Adipocyte (in vitro differentiated cells): ENCODE measurements around the gene GXYLT2.
"Not testable (repeated sequence)": the region's sequence is repeated elsewhere in the genome, so short reads cannot be mapped to it uniquely, and the experiment has no call there.

Experiments used
- DNase-seq: peaks from one replicate; pipeline ENCODE4 v3.0.0-alpha.2; 2015; ENCODE audit warnings: low read depth
- H3K27me3 ChIP-seq: replicated peaks from 2 replicates; pipeline ENCODE4 v1.7.0; 2013; ENCODE audit warnings: mild to moderate bottlenecking, low read length, moderate library complexity; ENCODE audit not compliant: control insufficient read depth, insufficient read depth
- H3K36me3 ChIP-seq: 2 replicates; pipeline ENCODE4 v1.7.0; 2013; ENCODE audit warnings: low read length, mild to moderate bottlenecking, moderate library complexity; ENCODE audit not compliant: control insufficient read depth, insufficient read depth, severe bottlenecking
- H3K4me1 ChIP-seq: 2 replicates; pipeline ENCODE4 v1.7.0; 2013; ENCODE audit warnings: mild to moderate bottlenecking, low read length, moderate library complexity; ENCODE audit not compliant: control insufficient read depth, insufficient read depth
- H3K4me3 ChIP-seq: 2 replicates; pipeline ENCODE4 v1.7.0; 2013; ENCODE audit warnings: mild to moderate bottlenecking, low read length, moderate library complexity
- H3K9ac ChIP-seq: 2 replicates; pipeline ENCODE4 v1.7.0; 2013; ENCODE audit warnings: mild to moderate bottlenecking, low read length, moderate library complexity
- H3K9me3 ChIP-seq: 2 replicates; pipeline ENCODE4 v1.7.0; 2013; ENCODE audit warnings: mild to moderate bottlenecking, low read length, moderate library complexity; ENCODE audit not compliant: control insufficient read depth

The GXYLT2 gene

GRCh38 chr3:72998466-72998865, 110.6 kb downstream of the GXYLT2 start:
- Histone ChIP-seq H3K36me3 (peaks cover 33% of the 10 kb centered on the region), H3K4me3 (peak overlapping the region; percentile 94), H3K9me3 (no peaks in the 10 kb centered on the region), H3K9ac (peak overlapping the region; percentile 95), H3K27me3 (no peaks in the 10 kb centered on the region), H3K4me1 (peaks cover 55% of the 10 kb centered on the region)
- DNase-seq, result peak; percentile 53

DNA sequence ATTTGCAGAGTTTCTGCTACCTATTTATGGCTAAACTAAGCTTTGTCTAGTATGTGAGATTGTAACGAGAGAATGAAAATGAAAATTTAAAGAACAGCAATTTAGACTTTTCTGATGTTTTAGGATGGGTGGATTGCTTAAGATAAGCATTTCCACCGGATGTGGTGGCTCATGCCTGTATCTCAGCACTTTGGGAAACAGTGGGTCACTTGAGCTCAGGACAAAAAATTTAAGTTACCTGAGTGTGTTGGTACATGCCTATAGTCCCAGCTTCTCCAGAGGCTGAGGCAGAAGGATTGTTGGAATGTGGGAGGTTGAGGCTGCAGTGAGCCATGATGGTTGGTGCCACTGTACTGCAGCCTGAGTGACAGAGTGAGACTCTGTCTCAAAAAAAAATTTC, 112.1 kb downstream of the GXYLT2 start:
- DNase-seq, result no peak
- Histone ChIP-seq H3K36me3 (peaks cover 46% of the 10 kb centered on the region), H3K9ac (peak overlapping the region; percentile 95), H3K9me3 (no peaks in the 10 kb centered on the region), H3K4me3 (peak overlapping the region; percentile 94), H3K27me3 (no peaks in the 10 kb centered on the region), H3K4me1 (peaks cover 55% of the 10 kb centered on the region)

- Histone ChIP-seq H3K36me3 (peaks cover 68% of the 10 kb centered on the region), H3K4me1 (peaks cover 48% of the 10 kb centered on the region)
- H3K9ac ChIP-seq, result not testable (repeated sequence)
Measured at GRCh38 chr3:73003050-73003449, 115.2 kb downstream of the GXYLT2 start.

GRCh38 chr3:73004316-73004715, 116.5 kb downstream of the GXYLT2 start:
- H3K36me3 ChIP-seq, result peaks cover 68% of the 10 kb centered on the region
- no peak overlapping the region for H3K4me3 ChIP-seq
- H3K9me3 ChIP-seq, result no peaks in the 10 kb centered on the region
- peaks cover 36% of the 10 kb centered on the region for H3K4me1 ChIP-seq
- DNase-seq, result no peak
- no peaks in the 10 kb centered on the region for H3K27me3 ChIP-seq
- no peak overlapping the region for H3K9ac ChIP-seq

More at GRCh38 chr3:73003050-73003449, 115.2 kb downstream of the GXYLT2 start:
- DNase-seq, H3K9me3 ChIP-seq, H3K4me3 ChIP-seq, H3K27me3 ChIP-seq: not testable (repeated sequence)

- DNase-seq, result no peak
- no peak overlapping the region for H3K9ac ChIP-seq
- no peaks in the 10 kb centered on the region for H3K9me3 ChIP-seq
- no peak overlapping the region for H3K4me3 ChIP-seq
- H3K27me3 ChIP-seq, result no peaks in the 10 kb centered on the region
- peaks cover 64% of the 10 kb centered on the region for H3K36me3 ChIP-seq
- peaks cover 7% of the 10 kb centered on the region for H3K4me1 ChIP-seq
Measured at GRCh38 chr3:73007992-73008712, 120.3 kb downstream of the GXYLT2 start.

- Histone ChIP-seq H3K36me3 (peaks cover 57% of the 10 kb centered on the region), H3K4me1 (peaks cover 3% of the 10 kb centered on the region), H3K9ac (no peak overlapping the region), H3K4me3 (no peak overlapping the region), H3K27me3 (no peaks in the 10 kb centered on the region), H3K9me3 (no peaks in the 10 kb centered on the region)
- DNase-seq, result no peak
Measured at GRCh38 chr3:73009008-73009407, 121.2 kb downstream of the GXYLT2 start.

DNA sequence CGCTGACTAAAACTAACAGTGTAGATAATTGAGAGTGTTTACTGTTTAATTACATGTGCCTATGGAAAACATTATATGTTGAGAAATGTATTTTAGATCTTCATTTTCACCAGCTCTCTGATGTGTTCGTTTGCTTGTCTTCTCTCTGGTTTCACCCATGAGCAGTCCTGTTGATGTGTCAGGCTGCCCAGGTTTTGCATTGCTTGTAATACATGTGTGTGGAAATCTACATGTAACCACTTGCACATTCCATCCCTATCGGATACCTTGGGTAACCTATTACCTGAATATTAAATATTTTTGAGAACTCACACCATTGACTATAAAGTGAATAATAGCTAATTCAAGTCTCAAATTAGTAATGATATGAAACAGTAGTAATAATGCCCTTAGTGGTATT, 121.9 kb downstream of the GXYLT2 start:
- DNase-seq, result no peak
- peaks cover 54% of the 10 kb centered on the region for H3K36me3 ChIP-seq
- no peaks in the 10 kb centered on the region for H3K9me3 ChIP-seq

DNA sequence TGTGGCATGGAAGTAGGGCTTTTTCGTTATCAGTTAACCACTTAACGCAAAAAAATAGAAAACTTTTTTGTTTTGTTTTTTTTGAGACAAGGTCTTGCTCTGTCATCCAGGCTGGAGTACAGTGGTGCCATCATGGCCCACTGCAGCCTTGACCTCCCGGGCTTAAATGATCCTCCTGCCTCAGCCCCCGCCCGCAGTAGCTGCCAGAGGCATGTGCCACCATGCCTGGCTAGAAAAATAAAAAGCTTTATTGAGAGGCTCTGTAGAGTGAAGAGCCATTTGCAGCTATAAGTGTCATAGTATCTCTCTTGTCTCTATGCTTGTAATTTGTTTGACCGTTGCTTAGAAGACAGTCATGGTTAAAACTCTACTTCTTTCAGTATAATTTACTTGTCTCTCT, 122.3 kb downstream of the GXYLT2 start:
- no peak overlapping the region for H3K4me3 ChIP-seq
- no peak overlapping the region for H3K9ac ChIP-seq
- no peaks in the 10 kb centered on the region for H3K9me3 ChIP-seq
- peaks cover 3% of the 10 kb centered on the region for H3K4me1 ChIP-seq
- H3K36me3 ChIP-seq, result peaks cover 54% of the 10 kb centered on the region
- no peak for DNase-seq
- no peaks in the 10 kb centered on the region for H3K27me3 ChIP-seq

More for the DNA sequence above, 121.9 kb downstream of the GXYLT2 start:
- Histone ChIP-seq H3K9ac (no peak overlapping the region), H3K4me1 (peaks cover 3% of the 10 kb centered on the region), H3K4me3 (no peak overlapping the region), H3K27me3 (no peaks in the 10 kb centered on the region)

- no peaks in the 10 kb centered on the region for H3K27me3 ChIP-seq
- no peaks in the 10 kb centered on the region for H3K9me3 ChIP-seq
- H3K4me3 ChIP-seq, result no peak overlapping the region
- H3K36me3 ChIP-seq, result peaks cover 18% of the 10 kb centered on the region
- H3K4me1 ChIP-seq, result no peaks in the 10 kb centered on the region
- H3K9ac ChIP-seq, result no peak overlapping the region
- no peak for DNase-seq
Measured at GRCh38 chr3:73018298-73018697, 130.5 kb downstream of the GXYLT2 start.

- H3K36me3 ChIP-seq, result peaks cover 18% of the 10 kb centered on the region
Measured at GRCh38 chr3:73018790-73019441, 131.1 kb downstream of the GXYLT2 start.

GRCh38 chr3:73021301-73021835, 133.5 kb downstream of the GXYLT2 start:
- no peak for DNase-seq
- no peak overlapping the region for H3K4me3 ChIP-seq
- no peaks in the 10 kb centered on the region for H3K27me3 ChIP-seq
- H3K36me3 ChIP-seq, result peaks cover 7% of the 10 kb centered on the region
- no peak overlapping the region for H3K9ac ChIP-seq
- no peaks in the 10 kb centered on the region for H3K9me3 ChIP-seq
- peaks cover 16% of the 10 kb centered on the region for H3K4me1 ChIP-seq

More at GRCh38 chr3:73018790-73019441, 131.1 kb downstream of the GXYLT2 start:
- no peak overlapping the region for H3K9ac ChIP-seq
- DNase-seq, result no peak
- no peak overlapping the region for H3K4me3 ChIP-seq
- H3K27me3 ChIP-seq, result no peaks in the 10 kb centered on the region
- no peaks in the 10 kb centered on the region for H3K9me3 ChIP-seq
- no peaks in the 10 kb centered on the region for H3K4me1 ChIP-seq
